SK-N-SH treated with all-trans-retinoic acid at 6 μM for 48 hours (cell line): ENCODE measurements around the gene NDUFV3.
"Not testable (repeated sequence)": the region's sequence is repeated elsewhere in the genome, so short reads cannot be mapped to it uniquely, and the experiment has no call there.

Source experiments
- ARNTL ChIP-seq: fragments of 450-650 bp; formaldehyde crosslinking; IDR thresholded peaks from 2 replicates; pipeline ENCODE4 v1.5.0; 2020; ENCODE audit warnings: low read depth, mild to moderate bottlenecking, moderate library complexity, borderline replicate concordance
- BACH2 ChIP-seq: fragments of 250-450 bp; sonication (Bioruptor Pico); IDR thresholded peaks from 2 replicates; pipeline ENCODE4 v1.9.0; 2021; ENCODE audit warnings: mild to moderate bottlenecking, borderline replicate concordance
- CSDC2 ChIP-seq: fragments of 250-450 bp; sonication (Bioruptor Pico); IDR thresholded peaks from 2 replicates; pipeline ENCODE4 v1.5.0; 2020; ENCODE audit warnings: mild to moderate bottlenecking, moderate library complexity
- CSRNP3 ChIP-seq: fragments of 250-450 bp; sonication (Bioruptor Pico); IDR thresholded peaks from 2 replicates; pipeline ENCODE4 v1.5.1; 2021; ENCODE audit warnings: mild to moderate bottlenecking, moderate library complexity
- ESRRG ChIP-seq: fragments of 250-450 bp; sonication (Bioruptor Pico); IDR thresholded peaks from 2 replicates; pipeline ENCODE4 v1.6.1; 2021; ENCODE audit warnings: mild to moderate bottlenecking
- SNAI2 ChIP-seq: fragments of 250-450 bp; sonication (Bioruptor Pico); IDR thresholded peaks from 2 replicates; pipeline ENCODE4 v1.5.0; 2020; ENCODE audit warnings: mild to moderate bottlenecking, moderate library complexity
- TOX ChIP-seq: fragments of 250-450 bp; sonication (Bioruptor Pico); IDR thresholded peaks from 2 replicates; pipeline ENCODE4 v1.8.0; 2021; ENCODE audit warnings: mild to moderate bottlenecking, moderate library complexity, borderline replicate concordance
- ZFP3 ChIP-seq: fragments of 250-450 bp; sonication (Bioruptor Pico); IDR thresholded peaks from 2 replicates; pipeline ENCODE4 v1.5.0; 2020; ENCODE audit warnings: mild to moderate bottlenecking, moderate library complexity
- ZFP30 ChIP-seq: fragments of 450-650 bp; formaldehyde crosslinking; IDR thresholded peaks from 2 replicates; pipeline ENCODE4 v1.5.0; 2022; ENCODE audit warnings: mild to moderate bottlenecking, moderate library complexity

- not testable (repeated sequence) for TF ChIP-seq ARNTL, ZFP3, ZFP30, CSDC2, BACH2, TOX, CSRNP3, ESRRG, SNAI2 (CRISPR knock-in tag)
Observed at GRCh38 chr21:42933137-42933970, 40.2 kb downstream of the NDUFV3 start.
